ENCODE data around the gene CCDC191. TPM values are rescaled to one million over a fixed set of nuclear protein-coding genes. Genes with fewer than 3 reads are reported as not detected.

The CCDC191 gene
- total and polyA plus RNA-seq, 12 donors = 0.60 to 13.1 (median 4.6) TPM

DNA sequence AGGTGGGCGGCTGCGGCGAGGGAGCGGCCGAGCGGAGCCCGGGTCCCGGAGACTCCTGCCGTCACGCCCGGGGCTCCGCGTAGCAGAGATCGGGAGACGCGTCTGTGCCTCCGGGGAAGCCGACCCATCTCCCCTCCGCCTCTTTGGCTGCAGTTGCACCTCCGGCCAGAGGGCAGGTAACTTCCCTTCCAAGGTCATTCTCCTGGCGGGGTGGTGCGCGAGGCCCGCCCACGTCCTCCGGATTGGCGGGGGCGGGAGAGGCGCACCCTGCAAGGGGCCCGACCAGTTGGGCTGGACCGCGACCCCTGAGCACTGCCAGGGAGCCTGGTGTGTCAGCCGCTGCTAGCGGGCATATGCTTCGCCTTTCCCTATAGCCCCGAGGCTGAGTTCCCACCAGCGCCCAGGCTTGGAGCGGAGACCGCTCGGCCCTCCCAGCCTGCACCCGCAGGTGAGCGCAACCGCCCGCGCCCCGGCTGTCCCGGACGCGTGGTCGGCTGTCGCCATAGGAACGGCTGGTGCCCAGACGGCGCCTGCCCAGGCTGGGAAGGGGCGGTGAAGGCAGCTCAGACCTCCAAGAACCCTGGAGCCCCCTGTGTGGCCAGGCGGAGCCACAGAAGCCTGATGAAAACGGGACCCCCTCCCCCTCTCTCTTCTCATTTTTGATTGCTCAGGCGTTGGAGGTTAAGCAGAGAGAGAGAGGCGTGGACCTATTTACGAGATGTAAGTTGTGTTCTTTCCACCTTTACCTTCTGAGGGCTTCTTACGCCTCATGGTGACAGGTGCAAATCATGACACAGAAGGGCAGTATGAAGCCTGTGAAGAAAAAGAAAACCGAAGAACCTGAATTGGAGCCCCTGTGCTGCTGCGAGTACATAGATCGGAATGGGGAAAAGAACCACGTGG lies 108.1 kb downstream of the CCDC191 start:
- H3K4me1 ChIP-seq (replicated peaks in 1 of 2) = peaks cover 6 to 8% of the 10 kb centered on the region in 2 donors
- H3K36me3 ChIP-seq (replicated peaks in 1 of 2) = no peaks in the 10 kb centered on the region
- H3K4me3 ChIP-seq = peak overlapping the region; percentile 22 to 74 (median 39)
- no peaks in the 10 kb centered on the region for H3K27me3 ChIP-seq
- TF ChIP-seq, protein P1, sequence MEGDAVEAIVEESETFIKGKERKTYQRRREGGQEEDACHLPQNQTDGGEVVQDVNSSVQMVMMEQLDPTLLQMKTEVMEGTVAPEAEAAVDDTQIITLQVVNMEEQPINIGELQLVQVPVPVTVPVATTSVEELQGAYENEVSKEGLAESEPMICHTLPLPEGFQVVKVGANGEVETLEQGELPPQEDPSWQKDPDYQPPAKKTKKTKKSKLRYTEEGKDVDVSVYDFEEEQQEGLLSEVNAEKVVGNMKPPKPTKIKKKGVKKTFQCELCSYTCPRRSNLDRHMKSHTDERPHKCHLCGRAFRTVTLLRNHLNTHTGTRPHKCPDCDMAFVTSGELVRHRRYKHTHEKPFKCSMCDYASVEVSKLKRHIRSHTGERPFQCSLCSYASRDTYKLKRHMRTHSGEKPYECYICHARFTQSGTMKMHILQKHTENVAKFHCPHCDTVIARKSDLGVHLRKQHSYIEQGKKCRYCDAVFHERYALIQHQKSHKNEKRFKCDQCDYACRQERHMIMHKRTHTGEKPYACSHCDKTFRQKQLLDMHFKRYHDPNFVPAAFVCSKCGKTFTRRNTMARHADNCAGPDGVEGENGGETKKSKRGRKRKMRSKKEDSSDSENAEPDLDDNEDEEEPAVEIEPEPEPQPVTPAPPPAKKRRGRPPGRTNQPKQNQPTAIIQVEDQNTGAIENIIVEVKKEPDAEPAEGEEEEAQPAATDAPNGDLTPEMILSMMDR (IDR thresholded peaks at IDR 0.05) = no peak
- TF ChIP-seq POLR2A (IDR thresholded peaks at IDR 0.05) = no peak
- no peaks in the 10 kb centered on the region for H3K9me3 ChIP-seq (replicated peaks in 1 of 3)
- DNase-seq = peak in 5 of 7 donors; percentile 15 to 33 (median 27)
- intact Hi-C loops (cut with DNase I) = no loop called here
- WGBS, 4 donors = 2 to 10% (median 5%) methylated on average over 10 to 65 of the region's 65 CpGs
- peak overlapping the region in 1 of 5 donors; percentile 73 for H3K27ac ChIP-seq

DNA sequence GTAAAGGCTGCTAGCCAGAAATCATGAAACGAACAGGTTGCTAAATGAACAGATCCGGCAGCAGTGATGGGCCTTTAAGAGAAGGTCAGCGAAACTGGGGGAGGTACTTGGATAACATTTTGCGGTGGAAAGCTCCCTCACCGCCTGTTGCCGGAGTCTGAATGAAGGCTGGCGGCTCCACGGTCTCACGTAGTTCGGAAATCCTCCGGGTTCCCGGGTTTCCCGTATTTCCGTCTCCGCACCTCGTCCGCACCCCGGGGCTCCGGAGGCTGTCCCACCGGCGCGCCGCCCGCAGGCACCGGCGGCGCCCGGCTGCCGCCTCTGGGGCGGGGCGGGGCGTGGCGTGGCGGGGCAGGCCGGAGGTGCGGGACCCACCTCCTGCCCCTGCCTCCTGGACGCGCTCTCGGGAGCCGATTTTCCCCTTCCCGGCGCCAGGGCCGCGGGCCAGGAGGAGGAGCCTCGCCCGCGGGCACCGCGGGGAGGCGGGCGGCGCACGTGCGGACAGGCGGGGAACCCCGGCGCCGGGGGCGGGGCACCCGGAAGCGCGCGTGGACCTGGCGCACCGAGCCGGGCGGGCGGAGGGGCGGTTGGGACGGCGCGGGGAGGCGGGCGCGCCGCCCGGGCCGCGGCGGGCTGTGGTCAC lies 108.8 kb downstream of the CCDC191 start, which contains the start of gene ZDHHC23:
Gene ZDHHC23, plus strand, starts transcription at position 642 of the 643 bp plus-strand sequence. CDS start 790 bp downstream, outside the sequence.
- peak; percentile 72 to 87 (median 75) for DNase-seq
- 0% methylated on average over 7 to 80 of the region's 80 CpGs for WGBS, 4 donors
- H3K9me3 ChIP-seq (replicated peaks in 1 of 3) = no peaks in the 10 kb centered on the region
- H3K27me3 ChIP-seq = no peaks in the 10 kb centered on the region
- H3K36me3 ChIP-seq (replicated peaks in 1 of 2) = no peaks in the 10 kb centered on the region
- peaks cover 6 to 8% of the 10 kb centered on the region in 2 donors for H3K4me1 ChIP-seq (replicated peaks in 1 of 2)
- H3K4me3 ChIP-seq = peak within 1 kb of the TSS; percentile 22 to 74 (median 39)
- peak within 1 kb of the TSS in 2 of 5 donors; percentile 39 to 73 for H3K27ac ChIP-seq
- intact Hi-C loops (cut with DNase I) = no loop called here
- TF ChIP-seq, protein P1 (IDR thresholded peaks at IDR 0.05) = no peak
- no peak for TF ChIP-seq POLR2A (IDR thresholded peaks at IDR 0.05)

DNA sequence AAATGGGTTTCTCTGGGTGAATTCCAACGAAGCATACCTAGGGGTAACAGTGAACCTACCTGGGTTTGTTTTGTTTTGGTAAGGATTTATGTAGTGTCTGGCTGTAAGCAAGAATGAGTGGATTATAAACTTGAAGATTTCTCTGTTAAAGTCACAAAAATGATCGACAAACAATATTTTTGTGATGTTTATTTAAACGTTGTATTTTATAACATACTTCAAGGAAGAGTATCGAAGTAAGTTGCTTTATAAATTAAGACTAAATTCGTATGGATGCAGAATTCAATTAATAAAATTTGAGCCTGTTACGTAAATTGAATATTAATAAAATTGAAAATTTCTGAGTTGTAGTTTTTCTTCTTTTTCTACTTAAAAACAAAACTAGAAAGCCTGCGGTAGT lies 109.5 kb downstream of the CCDC191 start:
- H3K27ac ChIP-seq = no peak overlapping the region
- peak overlapping the region in 2 of 4 donors; percentile 18 to 74 for H3K4me3 ChIP-seq
- intact Hi-C loops (cut with DNase I) = no loop called here
- H3K9me3 ChIP-seq (replicated peaks in 1 of 3) = no peaks in the 10 kb centered on the region
- H3K27me3 ChIP-seq = no peaks in the 10 kb centered on the region
- H3K36me3 ChIP-seq (replicated peaks in 1 of 2) = no peaks in the 10 kb centered on the region
- 83 to 84% (median 83%) methylated on average over 7 of the region's 7 CpGs for WGBS, 4 donors
- no peak for DNase-seq
- peaks cover 6 to 8% of the 10 kb centered on the region in 2 donors for H3K4me1 ChIP-seq (replicated peaks in 1 of 2)
- TF ChIP-seq, protein P1 (IDR thresholded peaks at IDR 0.05) = no peak
- TF ChIP-seq POLR2A (IDR thresholded peaks at IDR 0.05) = no peak

DNA sequence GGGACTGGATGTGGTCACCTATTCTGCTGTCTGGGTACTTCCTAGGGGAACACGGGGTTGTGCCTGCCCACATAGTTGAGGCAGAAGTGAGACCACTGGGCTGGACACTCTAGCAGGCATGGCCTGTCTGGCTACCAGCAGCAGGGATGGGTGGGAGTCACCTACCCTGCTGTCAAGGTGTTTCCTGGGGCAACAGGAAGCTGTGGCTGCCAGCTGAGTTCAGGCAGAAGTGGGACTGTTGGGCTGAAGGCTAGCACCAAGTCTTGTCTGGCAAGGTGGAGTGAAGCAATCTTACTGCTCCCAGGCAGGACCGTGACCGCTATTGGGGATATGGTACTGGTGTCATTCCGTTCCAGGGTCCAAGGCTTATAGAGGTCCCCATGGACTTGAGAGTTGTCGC lies 128.8 kb downstream of the CCDC191 start:
- no peak overlapping the region for H3K27ac ChIP-seq
- H3K27me3 ChIP-seq = no peaks in the 10 kb centered on the region
- H3K4me3 ChIP-seq = no peak overlapping the region
- 61 to 92% (median 86%) methylated on average over 5 of the region's 5 CpGs for WGBS, 4 donors
- intact Hi-C loops (cut with DNase I) = no loop called here
- DNase-seq = no peak
- no peaks in the 10 kb centered on the region for H3K9me3 ChIP-seq (replicated peaks in 1 of 3)
- no peaks in the 10 kb centered on the region for H3K36me3 ChIP-seq (replicated peaks in 1 of 2)
- no peaks in the 10 kb centered on the region for H3K4me1 ChIP-seq (replicated peaks in 1 of 2)
- no peak for TF ChIP-seq POLR2A (IDR thresholded peaks at IDR 0.05)
